NCI-H2081 treated with DMSO at 0.1 percent for 48 hours (cell line): ENCODE results near the gene ABCA9.

Experiments
- DNase-seq: peaks from one replicate; lab custom pipeline; 2025; lab: John Stamatoyannopoulos, UW

ABCA9 gene

GRCh38 chr17:69065113-69065512 lies 4.4 kb upstream of the ABCA9 start:
- no peak for DNase-seq

GRCh38 chr17:69064476-69064875 lies 3.7 kb upstream of the ABCA9 start:
- no peak for DNase-seq

GRCh38 chr17:69064001-69064400 lies 3.3 kb upstream of the ABCA9 start:
- no peak for DNase-seq

- DNase-seq, result no peak
These were observed 2.3 kb upstream of the ABCA9 start for GRCh38 chr17:69062860-69063581.

GRCh38 chr17:69061721-69062556 lies 1.2 kb upstream of the ABCA9 start:
- no peak for DNase-seq

GRCh38 chr17:69059458-69060175 lies 1.1 kb downstream of the ABCA9 start:
- no peak for DNase-seq

- no peak for DNase-seq
These were observed 2.6 kb downstream of the ABCA9 start for GRCh38 chr17:69058165-69058564.

GRCh38 chr17:69057280-69057679 lies 3.4 kb downstream of the ABCA9 start:
- no peak for DNase-seq

- no peak for DNase-seq
These were observed 4.4 kb downstream of the ABCA9 start for GRCh38 chr17:69056179-69056823.

- DNase-seq, result no peak
These were observed 5.4 kb downstream of the ABCA9 start for GRCh38 chr17:69055334-69055733.

GRCh38 chr17:69050999-69051775 lies 9.5 kb downstream of the ABCA9 start:
- no peak for DNase-seq

GRCh38 chr17:69048634-69049033 lies 12.1 kb downstream of the ABCA9 start:
- DNase-seq, result no peak

GRCh38 chr17:69047368-69048263 lies 13.1 kb downstream of the ABCA9 start:
- DNase-seq, result no peak

GRCh38 chr17:69046121-69046807 lies 14.5 kb downstream of the ABCA9 start:
- no peak for DNase-seq

- DNase-seq, result no peak
These were observed 15.1 kb downstream of the ABCA9 start for GRCh38 chr17:69045646-69046045.

- no peak for DNase-seq
These were observed 16.4 kb downstream of the ABCA9 start for GRCh38 chr17:69044371-69044770.

- DNase-seq, result no peak
These were observed 17.5 kb downstream of the ABCA9 start for GRCh38 chr17:69043098-69043734.

GRCh38 chr17:69042308-69042707 lies 18.4 kb downstream of the ABCA9 start:
- no peak for DNase-seq

- DNase-seq, result no peak
These were observed 28.9 kb downstream of the ABCA9 start for GRCh38 chr17:69031839-69032238.
